H1 (cell line): ENCODE results near the gene SURF4. TPM values are rescaled to one million over a fixed set of nuclear protein-coding genes. Genes with fewer than 3 reads are reported as not detected.

Experiments used
- CTCF ChIA-PET: fragments of 300-600 bp; sonication (Branson Sonifier 250); formaldehyde crosslinking; loops from one replicate; lab custom pipeline; 2021; ENCODE audit not compliant: partially characterized antibody; lab: Charles Lee
- POLR2A ChIA-PET: fragments of 300-600 bp; sonication (Branson Sonifier 250); formaldehyde crosslinking; loops from one replicate; lab custom pipeline; 2021; ENCODE audit warnings: inconsistent platforms; ENCODE audit not compliant: partially characterized antibody; lab: Charles Lee
- DNase-seq, 2 experiments: peaks; one replicate each; pipeline versions ENCODE4 v3.0.0 to v3.0.0-alpha.2; 2010 to 2022; ENCODE audit warnings: low spot score in 2 of 2, low read depth in 1 of 2, mixed read lengths in 1 of 2
- FAIRE-seq: peaks from 2 replicates; lab custom pipeline; 2011; peaks lifted over from hg19 to GRCh38; lab: Jason Lieb, UNC
- H2AFZ ChIP-seq: 2 replicates; pipeline ENCODE4 v1.8.1; 2012; ENCODE audit warnings: low read length, inconsistent platforms
- H2AK5ac ChIP-seq: 2 replicates; pipeline ENCODE4 v1.6.1; 2013; ENCODE audit warnings: low read depth, low read length
- H2BK120ac ChIP-seq: replicated peaks from 2 replicates; pipeline ENCODE3; 2013; ENCODE audit warnings: low read depth, low read length, inconsistent platforms
- H2BK12ac ChIP-seq: 2 replicates; pipeline ENCODE4 v1.6.1; 2013; ENCODE audit warnings: low read depth, low read length
- H2BK15ac ChIP-seq: 2 replicates; pipeline ENCODE4 v1.6.1; 2013; ENCODE audit warnings: low read length
- H2BK20ac ChIP-seq: 2 replicates; pipeline ENCODE4 v1.6.1; 2013; ENCODE audit warnings: low read length
- H2BK5ac ChIP-seq: 2 replicates; pipeline ENCODE4 v1.6.1; 2013; ENCODE audit warnings: low read depth, low read length
- H3K14ac ChIP-seq: 2 replicates; pipeline ENCODE4 v1.6.1; 2013; ENCODE audit warnings: inconsistent platforms; ENCODE audit not compliant: insufficient read length
- H3K18ac ChIP-seq: 2 replicates; pipeline ENCODE4 v1.6.1; 2013; ENCODE audit warnings: low read length; ENCODE audit errors: extremely low read depth
- H3K23ac ChIP-seq: 2 replicates; pipeline ENCODE4 v1.6.1; 2013; ENCODE audit warnings: inconsistent platforms; ENCODE audit not compliant: insufficient read length
- H3K23me2 ChIP-seq: 2 replicates; pipeline ENCODE4 v1.6.1; 2013; ENCODE audit warnings: low read depth, low read length
- H3K27ac ChIP-seq: 2 replicates; pipeline ENCODE4 v1.6.1; 2011; ENCODE audit warnings: low read depth, low read length, inconsistent platforms
- H3K27me3 ChIP-seq, 4 experiments: replicated peaks in 1 of 4; 1 replicate in 1 of 4; 2 replicates in 3 of 4; pipeline versions ENCODE4 v1.6.1 to v1.8.1; 2011 to 2013; ENCODE audit warnings: low read length in 3 of 4, mild to moderate bottlenecking in 3 of 4, inconsistent platforms in 2 of 4, mixed read lengths in 2 of 4, moderate library complexity in 1 of 4; ENCODE audit not compliant: control insufficient read depth in 3 of 4, insufficient read depth in 3 of 4; ENCODE audit errors: extremely low read depth in 1 of 4
- H3K36me3 ChIP-seq, 4 experiments: 2 replicates each; pipeline versions ENCODE4 v1.6.1 to v1.8.1; 2011 to 2013; ENCODE audit warnings: mild to moderate bottlenecking in 4 of 4, low read length in 3 of 4, moderate library complexity in 2 of 4, control low read depth in 1 of 4, inconsistent platforms in 1 of 4; ENCODE audit not compliant: insufficient read depth in 4 of 4, control insufficient read depth in 2 of 4
- H3K4ac ChIP-seq: replicated peaks from 2 replicates; pipeline ENCODE3; 2013; ENCODE audit warnings: low read length, low read depth, mixed read lengths, inconsistent platforms; ENCODE audit not compliant: insufficient read length
- H3K4me1 ChIP-seq, 4 experiments: replicated peaks in 1 of 4; 1 replicate in 1 of 4; 2 replicates in 3 of 4; pipeline versions ENCODE4 v1.6.1 to v1.8.1; 2011 to 2013; ENCODE audit warnings: low read length in 3 of 4, inconsistent platforms in 2 of 4, mixed read lengths in 1 of 4; ENCODE audit not compliant: insufficient read depth in 4 of 4, control insufficient read depth in 3 of 4
- H3K4me2 ChIP-seq, 2 experiments: 2 replicates each; pipeline versions ENCODE4 v1.6.1 to v1.8.1; 2011 to 2013; ENCODE audit warnings: low read depth in 2 of 2, low read length in 2 of 2, control low read depth in 1 of 2, inconsistent platforms in 1 of 2, mild to moderate bottlenecking in 1 of 2; ENCODE audit not compliant: insufficient read depth in 1 of 2
- H3K4me3 ChIP-seq, 4 experiments: fragments of 200-600, 300-600 bp in 1 of 4; sonication (generic), shearing (Covaris generic), sonication (Bioruptor Twin) in 1 of 4; 2 replicates each; pipeline versions ENCODE4 v1.5.1 to v1.8.1; 2011 to 2016; ENCODE audit warnings: low read length in 4 of 4, low read depth in 3 of 4, control low read depth in 2 of 4, inconsistent platforms in 2 of 4, mild to moderate bottlenecking in 2 of 4, mixed read lengths in 1 of 4, moderate library complexity in 1 of 4; ENCODE audit not compliant: insufficient read depth in 2 of 4; ENCODE audit errors: extremely low read depth in 1 of 4
- H3K56ac ChIP-seq: replicated peaks from 2 replicates; pipeline ENCODE3; 2013; ENCODE audit warnings: low read depth, mild to moderate bottlenecking, mixed read lengths, low read length, inconsistent platforms; ENCODE audit not compliant: insufficient read length
- H3K79me1 ChIP-seq: 2 replicates; pipeline ENCODE4 v1.6.1; 2013; ENCODE audit warnings: low read depth, low read length, control low read depth
- H3K79me2 ChIP-seq, 2 experiments: 2 replicates each; pipeline versions ENCODE4 v1.6.1 to v1.8.1; 2012 to 2013; ENCODE audit warnings: low read length in 2 of 2, mild to moderate bottlenecking in 2 of 2, inconsistent platforms in 1 of 2; ENCODE audit not compliant: insufficient read depth in 2 of 2, control insufficient read depth in 1 of 2
- H3K9ac ChIP-seq, 4 experiments: replicated peaks in 1 of 4; 1 replicate in 1 of 4; 2 replicates in 3 of 4; pipeline versions ENCODE4 v1.6.1 to v1.8.1; 2011 to 2013; ENCODE audit warnings: low read depth in 3 of 4, low read length in 3 of 4, control low read depth in 2 of 4, mild to moderate bottlenecking in 2 of 4, moderate library complexity in 2 of 4, inconsistent platforms in 1 of 4; ENCODE audit errors: extremely low read depth in 1 of 4
- H3K9me3 ChIP-seq, 2 experiments: 2 replicates each; pipeline versions ENCODE4 v1.6.1 to v1.8.1; 2012 to 2013; ENCODE audit warnings: mild to moderate bottlenecking in 2 of 2, moderate library complexity in 2 of 2, control low read depth in 1 of 2, inconsistent platforms in 1 of 2, low read depth in 1 of 2, low read length in 1 of 2, mixed read lengths in 1 of 2; ENCODE audit not compliant: insufficient read depth in 2 of 2
- H4K20me1 ChIP-seq, 2 experiments: replicated peaks in 1 of 2; 2 replicates each; pipeline versions ENCODE3 to v1.8.1; 2011 to 2013; ENCODE audit warnings: inconsistent platforms in 2 of 2, low read length in 2 of 2, mild to moderate bottlenecking in 1 of 2; ENCODE audit not compliant: insufficient read depth in 2 of 2, control insufficient read depth in 1 of 2
- H4K5ac ChIP-seq: 2 replicates; pipeline ENCODE4 v1.6.1; 2013; ENCODE audit warnings: low read length, low read depth, mixed read lengths, inconsistent platforms; ENCODE audit not compliant: insufficient read length
- H4K8ac ChIP-seq: 2 replicates; pipeline ENCODE4 v1.8.0; 2013; ENCODE audit warnings: mild to moderate bottlenecking, moderate library complexity, low read length, inconsistent platforms; ENCODE audit not compliant: insufficient read depth; ENCODE audit errors: extremely low read depth
- H4K91ac ChIP-seq: replicated peaks from 2 replicates; pipeline ENCODE3; 2013; ENCODE audit warnings: low read length, mixed read lengths, inconsistent platforms; ENCODE audit not compliant: insufficient read length
- BACH1 ChIP-seq: IDR thresholded peaks from 2 replicates; pipeline ENCODE4 v1.6.1; 2012; ENCODE audit warnings: low read length, improper control_type of control experiment
- CBX8 ChIP-seq: fragments of 300-800, 300-1000 bp; sonication (generic); IDR thresholded peaks from 2 replicates; pipeline ENCODE4 v1.7.1; 2016; ENCODE audit warnings: low read depth, low read length, borderline replicate concordance
- CHD2 ChIP-seq: IDR thresholded peaks from 2 replicates; pipeline ENCODE4 v1.6.1; 2012; ENCODE audit warnings: low read length, improper control_type of control experiment
- CTBP2 ChIP-seq: IDR thresholded peaks from 2 replicates; pipeline ENCODE4 v1.7.0; 2011; ENCODE audit warnings: borderline replicate concordance, mild to moderate bottlenecking, moderate library complexity, mixed read lengths, low read length; ENCODE audit not compliant: insufficient read depth, insufficient read length
- EP300 ChIP-seq, 2 experiments: IDR thresholded peaks; 1 replicate in 1 of 2; 2 replicates in 1 of 2; pipeline ENCODE4 v1.6.1; 2011 to 2012; ENCODE audit warnings: low read depth in 2 of 2, low read length in 2 of 2, mild to moderate bottlenecking in 2 of 2, borderline replicate concordance in 1 of 2, inconsistent platforms in 1 of 2, moderate library complexity in 1 of 2
- KDM5A ChIP-seq: fragments of 200-600 bp; IDR thresholded peaks from 2 replicates; pipeline ENCODE4 v1.7.1; 2012; ENCODE audit warnings: mild to moderate bottlenecking, low read length, inconsistent platforms, mixed read lengths
- POU5F1 ChIP-seq: IDR thresholded peaks from 2 replicates; pipeline ENCODE4 v1.6.1; 2011; ENCODE audit warnings: low read depth, mild to moderate bottlenecking, low read length, moderate library complexity
- RBBP5 ChIP-seq: IDR thresholded peaks from 2 replicates; pipeline ENCODE4 v1.7.1; 2012; ENCODE audit warnings: low read depth, mild to moderate bottlenecking, inconsistent platforms, low read length, moderate library complexity, borderline replicate concordance
- SIN3A ChIP-seq, 2 experiments: IDR thresholded peaks in 1 of 2; conservative IDR thresholded peaks in 1 of 2; 2 replicates each; pipeline ENCODE4 v1.6.1; 2011 to 2012; ENCODE audit warnings: low read length in 2 of 2, improper control_type of control experiment in 1 of 2, low read depth in 1 of 2, mild to moderate bottlenecking in 1 of 2
- TAF7 ChIP-seq: optimal IDR thresholded peaks from 2 replicates; pipeline ENCODE3; 2011; ENCODE audit warnings: low read depth, mild to moderate bottlenecking, inconsistent platforms, low read length, moderate library complexity, borderline replicate concordance
- TEAD4 ChIP-seq: IDR thresholded peaks from 2 replicates; pipeline ENCODE4 v1.6.1; 2012; ENCODE audit warnings: low read depth, low read length, inconsistent platforms, mixed read lengths
- WGBS, 2 experiments: shearing (Covaris generic) in 1 of 2; methylation state at CpG; one replicate each; pipeline versions ENCODE4 v1.1.6 to v1.1.7; 2013 to 2015; ENCODE audit warnings: low lambda C conversion rate in 2 of 2, mixed read lengths in 2 of 2, inconsistent platforms in 1 of 2, low coverage in 1 of 2, missing lambda C conversion rate in 1 of 2; ENCODE audit not compliant: insufficient replicate concordance in 2 of 2, insufficient coverage in 1 of 2, insufficient read length in 1 of 2; ENCODE audit errors: extremely low coverage in 1 of 2, missing lambda C conversion rate in 1 of 2; 5-methylcytosine and 5-hydroxymethylcytosine counted together
- polyA plus RNA-seq, 7 experiments: library from polyadenylated mRNA; depleted of rRNA in 3 of 7; stranded (reverse) in 5 of 7; unstranded in 2 of 7; fragments of >200 nt in 5 of 7; fragments of 200-250 nt in 2 of 7; gene quantifications; 1 replicate in 5 of 7; 2 replicates in 1 of 7; 4 replicates in 1 of 7; pipeline versions ENCODE4 v1.2.1 to v1.2.3, GENCODE V29; 2011 to 2013; ENCODE audit warnings: missing spikeins in 2 of 7, mixed read lengths in 2 of 7
- total RNA-seq: library from RNA; stranded (reverse); fragmentation: NEBNext Ultra II Directional; extraction: Animal tissue kit (Norgen Biotek cat#: 25700); gene quantifications from 2 replicates; pipeline ENCODE4 v1.2.1, GENCODE V29; 2021

SURF4 gene
- total and polyA plus RNA-seq, 2 of the 8 experiments (the other 6 are each of a cell fraction or from before 2014, with no cell fraction given) = 176 to 182 TPM

GRCh38 chr9:133331641-133332380 lies 44.0 kb downstream of the SURF4 start:
- WGBS, 2 experiments = 93% methylated on average over 45 of the region's 57 CpGs; no CpG with 5 or more reads in 1 of the 2 experiments

More at GRCh38 chr9:133331641-133332380, 44.0 kb downstream of the SURF4 start:
- peaks cover 20 to 43% (median 35%) of the 10 kb centered on the region in 4 experiments for H3K36me3 ChIP-seq
- H3K27me3 ChIP-seq = no peaks in the 10 kb centered on the region
- no peak for DNase-seq
- no peak overlapping the region for H3K27ac ChIP-seq
- H3K4ac ChIP-seq = no peak overlapping the region
- H2BK15ac ChIP-seq = no peak overlapping the region
- no peak overlapping the region for H3K56ac ChIP-seq
- peaks cover 7% of the 10 kb centered on the region; the same call in 1 of the 2 replicates for H3K23me2 ChIP-seq
- H4K8ac ChIP-seq = no peak overlapping the region
- peaks cover 4 to 16% of the 10 kb centered on the region in 2 experiments for H4K20me1 ChIP-seq
- H3K14ac ChIP-seq = no peak overlapping the region
- peaks cover 10% of the 10 kb centered on the region for H3K79me1 ChIP-seq
- H2AFZ ChIP-seq = no peak overlapping the region
- H3K4me2 ChIP-seq = no peak overlapping the region
- TF ChIP-seq BACH1 (no peak), CHD2 (no peak), CBX8 (no peak), TAF7 (no peak), KDM5A (no peak), POU5F1 (no peak), CTBP2 (no peak), TEAD4 (no peak), SIN3A (conservative IDR thresholded peaks at IDR 0.05 in 1 of 2, IDR thresholded peaks at IDR 0.05 in 1 of 2; ENCODE audit: low read depth in 1 of 2, low read length in 2 of 2) (no peak), RBBP5 (no peak), EP300 (IDR thresholded peaks at IDR 0.05; ENCODE audit: borderline replicate concordance in 1 of 2, low read depth in 2 of 2, low read length in 2 of 2) (no peak)
- H3K9me3 ChIP-seq = no peaks in the 10 kb centered on the region
- no peak overlapping the region for H4K91ac ChIP-seq
- no peak overlapping the region for H4K5ac ChIP-seq
- peaks cover 0 to 9% (median 2%) of the 10 kb centered on the region in 4 experiments; a peak in 1 of 7 replicates for H3K4me1 ChIP-seq
- H3K23ac ChIP-seq = no peak overlapping the region
- CTCF ChIA-PET = interaction anchor here (0.6 to 7.0 kb wide), 10 partner anchors 9 to 155 kb away, joined by 3 to 123 read pairs (median 4); no protein-coding TSS in a partner anchor
- H2BK120ac ChIP-seq = no peak overlapping the region
- POLR2A ChIA-PET = interaction anchor here (0.9 to 7.3 kb wide), 7 partner anchors 9 to 149 kb away, joined by 3 to 120 read pairs (median 5); partner anchors contain the start of genes MED22 and RPL7A
- no peak overlapping the region for H3K4me3 ChIP-seq
- H3K18ac ChIP-seq = no peak overlapping the region
- H2AK5ac ChIP-seq = no peak overlapping the region
- H2BK12ac ChIP-seq = no peak overlapping the region
- no peak overlapping the region for H3K9ac ChIP-seq
- no peak overlapping the region for H2BK5ac ChIP-seq
- FAIRE-seq = no peak
- no peak overlapping the region for H2BK20ac ChIP-seq
- peaks cover 0 to 15% of the 10 kb centered on the region in 2 experiments; a peak in 2 of 4 replicates for H3K79me2 ChIP-seq
